H1 (cell line): ENCODE data around the gene MMAB. TPM values are rescaled to one million over a fixed set of nuclear protein-coding genes. Genes with fewer than 3 reads are reported as not detected.

Experiments
- CTCF ChIP-seq, 3 experiments: IDR thresholded peaks; 1 replicate in 2 of 3; 2 replicates in 1 of 3; pipeline versions ENCODE4 v1.5.1 to v1.6.1; 2011; ENCODE audit warnings: low read length in 3 of 3, mild to moderate bottlenecking in 3 of 3, inconsistent platforms in 2 of 3, low read depth in 1 of 3, moderate library complexity in 1 of 3; ENCODE audit not compliant: insufficient read depth in 1 of 3; ENCODE audit errors: control extremely low read depth in 1 of 3
- SAP30 ChIP-seq: fragments of 300-600 bp; sonication (generic); IDR thresholded peaks from 2 replicates; pipeline ENCODE4 v1.7.1; 2012; ENCODE audit warnings: low read length, moderate library complexity, mild to moderate bottlenecking, inconsistent platforms; ENCODE audit not compliant: insufficient read depth, insufficient replicate concordance
- USF2 ChIP-seq: IDR thresholded peaks from 2 replicates; pipeline ENCODE4 v1.6.1; 2011; ENCODE audit warnings: low read length, improper control_type of control experiment
- polyA plus RNA-seq, 7 experiments: library from polyadenylated mRNA; depleted of rRNA in 3 of 7; stranded (reverse) in 5 of 7; unstranded in 2 of 7; fragments of >200 nt in 5 of 7; fragments of 200-250 nt in 2 of 7; gene quantifications; 1 replicate in 5 of 7; 2 replicates in 1 of 7; 4 replicates in 1 of 7; pipeline versions ENCODE4 v1.2.1 to v1.2.3, GENCODE V29; 2011 to 2013; ENCODE audit warnings: missing spikeins in 2 of 7, mixed read lengths in 2 of 7
- total RNA-seq: library from RNA; stranded (reverse); fragmentation: NEBNext Ultra II Directional; extraction: Animal tissue kit (Norgen Biotek cat#: 25700); gene quantifications from 2 replicates; pipeline ENCODE4 v1.2.1, GENCODE V29; 2021

The MMAB gene
- total and polyA plus RNA-seq, 2 of the 8 experiments (the other 6 are each of a cell fraction or from before 2014, with no cell fraction given) = 12.9 to 18.5 TPM

- TF ChIP-seq SAP30 = no peak
- no peak for TF ChIP-seq USF2
- TF ChIP-seq CTCF (IDR thresholded peaks at IDR 0.05; ENCODE audit: control extremely low read depth in 1 of 3, insufficient read depth in 1 of 3, low read depth in 1 of 3, low read length in 3 of 3) = no peak
Measured at GRCh38 chr12:109513977-109514376, 59.3 kb downstream of the MMAB start (continued).
